Stimulated activated CD4-positive, alpha-beta T cell treated with anti-CD3 and anti-CD28 coated beads, Interleukin-2, amount 100 ng/mL, for 24 hours (primary cell): ENCODE results near the gene BTBD9.
A peak's percentile ranks its signal among the peaks of the same experiment; 100 is the strongest.

Source experiments
- DNase-seq, 2 donors: peaks; one replicate each; pipeline ENCODE4 v3.0.0-alpha.2; 2020

The BTBD9 gene

DNA sequence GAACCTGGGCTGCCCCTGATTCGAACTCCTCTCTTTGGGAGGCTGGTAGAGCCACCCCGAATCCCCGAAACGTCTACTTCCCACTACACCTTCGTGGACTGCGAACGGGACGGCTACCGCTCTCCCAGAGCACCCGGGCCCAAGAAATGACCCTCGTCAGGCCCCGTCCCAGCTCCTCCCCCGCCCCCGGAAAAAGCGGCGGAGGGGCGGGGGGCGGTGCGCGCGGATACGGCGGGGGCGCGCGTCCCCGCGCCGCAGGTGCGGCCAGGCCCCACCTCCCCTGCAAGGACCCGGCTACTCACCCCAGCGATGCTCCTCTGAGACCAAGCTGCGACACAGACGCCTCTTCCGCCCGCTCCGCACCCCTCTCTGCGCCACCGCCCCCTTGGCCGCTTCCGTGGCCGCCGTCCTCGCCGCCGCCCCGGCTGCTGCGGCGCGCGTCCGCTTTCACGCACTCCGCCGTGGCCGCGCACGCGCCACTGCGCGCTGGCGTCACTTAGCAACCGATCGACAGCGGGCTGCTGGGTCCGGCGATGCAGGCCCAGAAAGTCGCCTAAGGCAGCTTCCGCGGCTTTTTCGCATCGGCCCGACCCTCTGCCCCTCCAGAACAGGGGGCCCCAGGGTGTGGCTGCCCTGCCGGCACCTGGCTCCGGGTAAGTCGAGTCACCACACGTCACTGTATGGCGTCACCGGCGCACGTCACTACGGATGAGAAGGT lies at the start of gene BTBD9:
Gene BTBD9, minus strand, starts transcription at position 432 of the 718 bp plus-strand sequence.
- DNase-seq, result peak; percentile 79 to 82

- DNase-seq, result no peak
These were observed 48.9 kb upstream of the BTBD9 start for GRCh38 chr6:38688579-38689087.

- DNase-seq, result no peak
These were observed 47.8 kb upstream of the BTBD9 start for GRCh38 chr6:38687549-38687948.

GRCh38 chr6:38687043-38687353 lies 47.3 kb upstream of the BTBD9 start:
- no peak for DNase-seq

- DNase-seq, result no peak
These were observed 46.7 kb upstream of the BTBD9 start for GRCh38 chr6:38686270-38687042.

DNA sequence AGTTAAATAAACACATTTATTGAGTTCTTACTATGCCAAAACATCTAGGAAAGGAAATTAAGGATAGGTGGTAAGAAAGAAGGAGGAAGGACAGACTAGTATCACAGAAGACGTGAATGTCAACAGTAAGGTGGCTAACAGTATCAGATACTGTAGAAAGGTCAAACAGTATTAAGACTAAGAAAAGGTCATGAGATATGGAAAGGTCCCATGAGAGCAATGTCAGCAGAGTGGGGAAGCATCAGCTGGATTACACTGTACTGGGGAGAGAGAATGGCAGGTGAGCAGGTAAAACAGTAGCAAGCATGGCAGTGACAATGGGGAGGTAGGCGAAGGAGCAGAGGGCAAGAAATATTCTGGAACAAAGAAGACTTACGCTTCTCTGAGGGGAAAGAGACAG lies 45.2 kb upstream of the BTBD9 start:
- DNase-seq, result no peak

DNA sequence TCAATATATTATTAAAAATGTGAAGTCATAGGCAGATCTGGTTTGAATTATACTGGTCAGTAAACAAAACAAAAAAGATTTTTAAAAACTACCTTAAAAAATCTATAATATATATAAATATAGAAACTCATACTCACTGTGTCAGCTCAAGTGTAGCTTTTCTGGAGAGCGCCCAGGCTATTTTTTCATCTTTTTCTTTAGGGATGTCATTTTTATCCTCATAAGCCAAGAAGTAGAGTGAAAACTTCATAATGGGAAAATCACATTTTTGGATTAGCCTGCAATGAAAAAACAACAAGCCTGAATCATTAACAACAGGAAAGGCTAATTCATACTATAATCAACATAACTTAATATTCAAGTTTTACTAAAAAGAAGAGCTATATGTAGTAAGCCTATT lies 44.5 kb upstream of the BTBD9 start:
- DNase-seq, result no peak

DNA sequence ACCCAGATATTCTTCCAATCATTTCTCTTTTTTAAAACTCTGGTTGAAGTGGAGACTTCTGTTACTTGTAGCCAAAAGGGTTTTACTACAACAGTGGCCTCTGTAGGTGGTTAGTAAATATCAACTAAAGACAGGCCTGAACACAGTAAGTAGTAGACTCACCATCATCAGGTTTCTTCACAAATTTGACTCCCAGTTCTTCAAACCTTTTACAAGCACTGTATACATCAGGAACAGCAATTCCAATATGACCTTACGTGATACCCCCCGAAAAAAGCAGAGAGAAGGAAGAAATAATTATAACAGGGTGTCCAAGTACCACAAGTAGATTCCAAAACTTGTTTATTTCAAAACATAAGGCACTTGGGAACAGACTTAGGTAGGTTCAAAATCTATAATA lies 42.1 kb upstream of the BTBD9 start:
- no peak for DNase-seq

GRCh38 chr6:38679668-38680067 lies 39.9 kb upstream of the BTBD9 start:
- DNase-seq, result no peak

- DNase-seq, result no peak
These were observed 38.5 kb upstream of the BTBD9 start for GRCh38 chr6:38678178-38678760.

DNA sequence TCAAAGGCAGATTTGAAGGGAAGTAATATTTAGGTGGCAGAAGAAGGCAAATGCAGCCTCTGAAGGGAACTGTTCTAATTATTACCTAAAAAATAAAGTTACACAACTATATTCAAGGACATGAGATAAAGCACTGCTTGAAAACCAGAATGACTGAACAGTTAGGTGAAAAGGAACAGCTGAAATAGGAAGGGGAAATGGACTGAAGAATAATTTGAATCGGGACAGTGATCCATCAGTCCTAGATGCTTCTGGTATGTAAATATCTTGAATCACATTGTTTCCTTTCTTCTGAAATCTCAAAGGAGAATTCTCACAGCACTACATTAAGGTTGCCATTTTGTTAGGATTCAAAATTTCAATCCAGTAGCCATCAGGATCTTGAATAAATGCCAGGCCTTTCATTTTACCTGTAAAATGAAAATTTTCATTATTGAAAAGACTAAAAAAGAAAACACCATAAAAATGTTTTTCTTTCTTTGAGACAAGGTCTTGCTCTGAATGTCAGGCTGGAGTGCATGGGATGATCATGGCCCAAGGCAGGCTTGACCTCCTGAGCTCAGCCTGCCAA lies 37.3 kb upstream of the BTBD9 start:
- DNase-seq, result no peak

GRCh38 chr6:38676236-38676973 lies 36.7 kb upstream of the BTBD9 start:
- DNase-seq, result no peak

GRCh38 chr6:38673397-38674165 lies 33.9 kb upstream of the BTBD9 start:
- peak; percentile 5 to 45 for DNase-seq

DNA sequence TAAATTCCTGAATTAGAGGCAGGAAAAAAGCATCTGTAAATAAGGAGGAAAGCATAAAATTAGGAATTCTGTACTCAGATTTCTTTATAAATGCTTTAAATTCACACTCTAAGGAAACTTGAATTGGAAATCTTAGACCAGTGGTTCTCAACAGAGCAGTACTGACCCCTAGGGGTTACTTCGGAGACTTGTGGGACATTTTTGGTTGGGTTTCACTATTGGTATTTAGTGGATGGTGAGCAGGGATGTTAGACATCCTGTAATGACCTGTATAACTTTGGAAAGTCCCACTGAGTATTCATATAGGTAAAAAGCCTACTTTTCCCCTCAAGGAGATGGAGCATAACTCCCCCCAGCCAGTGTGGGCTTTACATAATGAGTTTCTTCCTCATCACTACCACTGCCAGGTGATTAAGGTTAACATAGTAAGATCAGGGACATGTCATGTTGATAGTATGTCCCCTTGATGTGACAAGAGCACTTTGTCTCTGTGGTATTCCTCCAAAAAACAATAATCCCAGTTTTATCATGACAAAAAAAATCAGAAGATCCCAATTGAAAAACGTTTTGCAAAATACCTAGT lies 32.2 kb upstream of the BTBD9 start:
- peak in 1 of 2 donors; percentile 21 for DNase-seq

- DNase-seq, result no peak
These were observed 18.9 kb upstream of the BTBD9 start for GRCh38 chr6:38658418-38659167.

DNA sequence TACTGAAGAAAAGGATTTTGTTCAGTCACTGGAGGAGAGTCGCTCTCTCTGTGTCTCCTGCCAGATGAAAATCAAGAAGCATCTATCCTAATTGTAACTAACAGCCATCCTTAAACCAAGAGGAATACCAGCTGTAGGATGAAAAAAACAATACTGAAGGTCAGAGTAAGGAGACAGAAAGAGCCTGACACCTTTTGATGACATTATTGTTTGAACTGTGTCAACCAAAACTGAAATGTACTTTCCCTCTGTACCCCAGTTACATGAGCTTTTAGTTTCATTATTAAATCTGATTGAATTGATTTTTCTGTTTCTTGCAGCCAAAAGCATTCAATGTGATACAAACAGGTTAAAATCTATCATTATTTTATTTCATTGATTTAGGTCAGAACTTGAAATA lies 17.2 kb upstream of the BTBD9 start:
- DNase-seq, result no peak

DNA sequence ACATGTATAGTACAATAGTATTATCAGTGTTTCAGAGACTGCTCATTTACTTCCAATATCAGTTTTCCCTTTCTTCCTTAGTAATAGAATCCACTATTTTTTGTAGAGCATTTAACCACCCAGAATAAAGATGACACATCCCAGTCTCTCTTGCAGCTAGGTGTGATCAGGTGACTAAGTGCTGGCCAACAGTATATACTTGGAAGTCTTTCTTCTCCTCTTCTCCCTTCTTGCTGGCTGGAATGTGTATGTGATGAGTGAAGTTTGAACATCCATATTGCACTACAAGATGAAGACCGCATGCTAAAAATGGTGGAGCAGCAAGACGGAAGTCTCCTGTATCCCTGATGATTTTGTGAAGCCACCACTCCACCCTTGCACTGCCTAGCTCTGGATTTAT lies 14.5 kb upstream of the BTBD9 start:
- no peak for DNase-seq

DNA sequence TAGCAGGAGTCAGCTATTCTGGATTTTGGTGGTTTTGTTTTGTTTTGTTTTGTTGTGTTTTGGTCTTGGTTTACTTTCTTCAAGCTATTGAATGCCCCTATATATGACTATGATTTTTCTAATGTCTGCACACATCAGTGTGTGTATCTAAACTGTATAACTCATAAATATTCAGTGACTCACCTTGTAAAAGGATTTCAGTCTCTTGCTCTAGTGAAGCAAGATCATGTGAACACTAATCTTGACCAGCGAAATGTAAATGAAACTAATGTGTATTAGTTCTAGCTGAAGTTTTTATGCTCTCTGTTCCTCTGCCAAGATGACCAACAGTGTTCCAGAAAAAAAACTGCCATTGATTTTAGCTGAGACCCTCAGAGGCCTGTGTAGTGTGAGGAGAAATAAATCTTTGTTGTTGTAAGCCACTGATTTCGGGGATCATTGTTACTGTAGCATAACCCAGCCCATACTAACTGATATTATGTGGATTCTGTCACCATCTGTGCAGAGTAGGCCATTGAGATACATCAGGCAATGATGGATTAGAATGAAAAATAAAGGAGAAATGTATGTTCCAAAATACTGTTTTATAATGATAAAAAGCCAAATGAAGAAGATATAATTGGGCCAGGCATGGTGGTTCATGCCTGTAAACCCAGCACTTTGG lies 11.5 kb upstream of the BTBD9 start:
- no peak for DNase-seq

DNA sequence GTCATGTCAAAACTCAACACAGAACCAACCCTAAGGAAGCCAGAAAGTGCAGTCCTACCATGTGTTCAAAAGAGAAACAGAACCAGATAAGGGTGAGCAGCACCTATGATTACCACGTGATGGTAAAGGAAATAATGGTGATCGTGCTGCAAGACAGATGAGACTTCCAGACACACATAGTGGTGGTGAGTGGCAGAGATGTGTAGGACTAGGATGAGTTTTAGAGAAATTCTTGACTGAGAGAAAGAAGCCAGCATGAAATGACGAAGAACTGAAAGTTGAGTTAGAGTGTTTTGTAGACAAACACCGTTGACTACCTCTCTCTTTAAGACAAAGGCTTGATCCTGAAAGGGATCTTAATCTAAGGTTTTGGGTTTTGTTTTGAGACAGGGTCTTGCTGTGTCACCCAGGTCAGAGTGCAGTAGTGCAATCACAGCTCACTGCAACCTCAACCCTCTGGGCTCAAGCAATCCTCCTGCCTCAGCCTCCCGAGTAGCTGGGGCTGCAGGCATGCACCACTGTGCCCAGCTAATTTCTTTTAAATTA lies 10.6 kb upstream of the BTBD9 start:
- DNase-seq, result no peak

DNA sequence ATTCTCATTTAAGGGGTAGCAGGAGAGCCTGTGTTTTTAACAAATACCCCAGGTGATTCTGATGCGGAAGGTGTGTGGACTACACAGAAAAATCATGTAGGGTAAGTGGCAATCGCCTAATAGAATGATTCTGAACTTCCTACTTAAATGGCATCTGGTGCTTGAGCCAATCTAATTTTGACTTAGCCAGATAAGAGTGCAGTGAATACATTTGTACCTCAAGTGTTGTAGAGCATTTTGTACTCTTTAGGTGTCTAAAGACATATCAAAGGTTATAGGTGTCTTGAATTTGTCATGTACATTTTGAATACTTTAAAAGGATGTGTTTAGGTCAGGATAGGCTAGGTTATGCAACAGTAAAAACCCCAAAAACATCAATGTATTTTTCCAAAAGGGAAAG lies 10.0 kb upstream of the BTBD9 start:
- DNase-seq, result no peak
